A549 treated with ZK216348 at 1 μM for 4 hours (cell line): ENCODE measurements around the gene DNAL1. TPM values are rescaled to one million over a fixed set of nuclear protein-coding genes. Genes with fewer than 3 reads are reported as not detected.

Experiments used
- total RNA-seq: library from RNA; stranded (reverse); fragments of 200-300 nt; extraction: Qiagen RNA extraction; gene quantifications from 5 replicates; pipeline ENCODE4 v1.2.3, GENCODE V29; 2022; ENCODE audit warnings: low read depth

Gene DNAL1
- total RNA-seq = 7.9 to 19.8 TPM (median 9.7 TPM) in 5 replicates

GRCh38 chr14:73644531-73645247 is at the start of gene DNAL1:
Gene DNAL1 (plus strand): TSS chr14:73644986. CDS start chr14:73645040, 54 bp downstream.

GRCh38 chr14:73612339-73613045 is 32.3 kb upstream of the DNAL1 start, which contains the start of gene ACOT6:
Gene ACOT6 (plus strand): TSS chr14:73612517. CDS start chr14:73612572, 55 bp downstream.

DNA sequence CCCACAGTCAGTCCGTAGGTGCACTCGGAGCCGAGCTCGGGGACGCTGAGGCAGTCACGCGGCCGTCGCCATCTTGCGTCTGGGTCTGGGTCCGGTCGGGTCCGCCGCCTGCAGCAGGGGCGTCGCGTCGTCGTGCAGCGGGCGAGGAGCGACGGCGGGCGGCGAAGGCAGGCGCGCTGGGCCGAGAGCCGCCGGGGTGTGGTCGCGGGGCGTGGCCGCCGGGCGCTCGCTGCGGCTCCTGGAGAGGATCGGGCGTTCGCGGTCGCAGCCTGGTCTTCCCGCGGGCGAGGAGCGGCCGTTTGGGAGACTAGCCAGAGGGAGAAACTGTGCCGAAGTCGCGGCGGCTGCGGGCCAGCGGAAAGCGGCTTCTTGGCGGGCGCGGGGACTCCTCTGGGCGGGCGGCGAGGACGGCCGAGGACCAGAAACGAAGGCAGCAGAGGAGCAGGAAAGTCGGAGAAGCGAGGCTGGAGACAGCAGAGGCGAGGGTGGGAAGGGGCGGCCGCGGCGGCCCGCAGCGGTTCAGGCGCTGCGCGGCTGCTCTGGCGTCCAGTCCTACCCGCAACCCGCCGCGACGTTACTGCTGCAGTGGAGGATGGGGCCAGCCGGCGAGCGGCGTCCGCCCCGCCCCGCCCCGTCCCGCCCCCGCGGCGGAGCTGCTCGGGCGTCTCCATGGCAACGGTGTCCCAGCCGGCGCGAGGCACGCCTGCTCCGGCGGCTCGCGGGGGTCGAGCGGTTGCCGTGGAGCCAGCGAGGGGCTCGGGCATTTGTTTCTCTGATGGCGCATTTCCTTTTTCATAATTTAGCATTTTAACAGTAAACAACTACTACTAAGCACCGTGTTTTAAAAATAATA is 69.2 kb downstream of the DNAL1 start, which contains the start of gene PNMA1:
Gene PNMA1 (minus strand): TSS at position 582 of the 853 bp plus-strand sequence. CDS start 745 bp downstream, outside the sequence.

Other genes starting within 250 kb of the DNAL1 start
- gene NUMB, start 186.4 kb upstream of the DNAL1 start, total RNA-seq = 33.4 to 41.5 TPM (median 38.9 TPM) in 5 replicates
- gene RIOX1, start 154.1 kb upstream of the DNAL1 start, total RNA-seq = 16.8 to 27.5 TPM (median 26.7 TPM) in 5 replicates
- gene ACOT1, start 107.8 kb upstream of the DNAL1 start, total RNA-seq = 5.7 to 7.8 TPM (median 6.7 TPM) in 5 replicates
- not detected in 5 replicates for gene HEATR4, start 86.0 kb upstream of the DNAL1 start, total RNA-seq
- gene ACOT2, start 75.8 kb upstream of the DNAL1 start, total RNA-seq = 38.7 to 54.0 TPM (median 52.6 TPM) in 5 replicates
- 1.9 to 2.4 TPM (median 2.0 TPM) in 5 replicates for gene ACOT4, start 53.1 kb upstream of the DNAL1 start, total RNA-seq
- gene ACOT6, start 32.5 kb upstream of the DNAL1 start, total RNA-seq = not detected in 5 replicates
- gene PNMA1, start 69.4 kb downstream of the DNAL1 start, total RNA-seq = 52.5 to 66.9 TPM (median 60.7 TPM) in 5 replicates
- 8.0 to 12.6 TPM (median 8.7 TPM) in 5 replicates for gene PTGR2, start 206.8 kb downstream of the DNAL1 start, total RNA-seq
- gene ZNF410, start 241.9 kb downstream of the DNAL1 start, total RNA-seq = 42.3 to 57.3 TPM (median 44.2 TPM) in 5 replicates